SHP77 (cell line): Measurements from ENCODE around the gene RAB44.
"Not testable (repeated sequence)": the region's sequence is repeated elsewhere in the genome, so short reads cannot be mapped to it uniquely, and the experiment has no call there.

Experiments used
- DNase-seq, 2 experiments: peaks; one replicate each; lab custom pipeline; 2025; lab: John Stamatoyannopoulos, UW

The RAB44 gene

GRCh38 chr6:36685926-36686667 lies 11.5 kb upstream of the RAB44 start:
- no peak for DNase-seq

- no peak for DNase-seq
Observed at GRCh38 chr6:36686668-36687513, 10.7 kb upstream of the RAB44 start.

- DNase-seq, result no peak
Observed at GRCh38 chr6:36688063-36688738, 9.4 kb upstream of the RAB44 start.

GRCh38 chr6:36688739-36689075 lies 8.9 kb upstream of the RAB44 start:
- DNase-seq, result no peak

GRCh38 chr6:36691011-36691410 lies 6.6 kb upstream of the RAB44 start:
- DNase-seq, result no peak

- no peak for DNase-seq
Observed at GRCh38 chr6:36691612-36692011, 6.0 kb upstream of the RAB44 start.

GRCh38 chr6:36692220-36692619 lies 5.4 kb upstream of the RAB44 start:
- no peak for DNase-seq

- DNase-seq, result no peak
Observed at GRCh38 chr6:36692861-36693702, 4.5 kb upstream of the RAB44 start.

GRCh38 chr6:36694616-36695015 lies 3.0 kb upstream of the RAB44 start:
- no peak for DNase-seq

GRCh38 chr6:36695414-36695813 lies 2.2 kb upstream of the RAB44 start:
- no peak for DNase-seq

GRCh38 chr6:36698196-36698595 lies 570 bp downstream of the RAB44 start:
- DNase-seq, result no peak

GRCh38 chr6:36698871-36699271 lies 1.2 kb downstream of the RAB44 start:
- DNase-seq, result no peak

GRCh38 chr6:36699348-36699747 lies 1.7 kb downstream of the RAB44 start:
- no peak for DNase-seq

GRCh38 chr6:36700071-36700812 lies 2.6 kb downstream of the RAB44 start:
- no peak for DNase-seq

GRCh38 chr6:36700831-36701230 lies 3.2 kb downstream of the RAB44 start:
- no peak for DNase-seq

- no peak for DNase-seq
Observed at GRCh38 chr6:36701401-36701991, 3.9 kb downstream of the RAB44 start.

- DNase-seq, result no peak
Observed at GRCh38 chr6:36702656-36703055, 5.0 kb downstream of the RAB44 start.

GRCh38 chr6:36703081-36703606 lies 5.5 kb downstream of the RAB44 start:
- DNase-seq, result no peak

- no peak for DNase-seq
Observed at GRCh38 chr6:36703982-36704381, 6.4 kb downstream of the RAB44 start.

GRCh38 chr6:36704961-36705577 lies 7.4 kb downstream of the RAB44 start:
- not testable (repeated sequence) for DNase-seq
